ENCODE data around the gene SPRR2D. TPM values are rescaled to one million over a fixed set of nuclear protein-coding genes. Genes with fewer than 3 reads are reported as not detected.

The SPRR2D gene
- total and polyA plus RNA-seq, 2 of the 4 experiments (the other 2 are of a cell fraction) = not detected

- Histone ChIP-seq H3K27ac (ENCODE audit: insufficient read depth, low read length) (no peak overlapping the region), H4K20me1 (ENCODE audit: insufficient read depth, low read length) (no peaks in the 10 kb centered on the region), H2BK15ac (ENCODE audit: low read depth, low read length) (no peak overlapping the region), H3K4me1 (ENCODE audit: control insufficient read depth, insufficient read depth, low read length) (no peaks in the 10 kb centered on the region), H4K8ac (ENCODE audit: low read depth in 2 of 2, low read length in 2 of 2) (no peak overlapping the region), H3K9me1 (ENCODE audit: insufficient read depth, low read length) (no peaks in the 10 kb centered on the region), H4K5ac (ENCODE audit: low read depth, low read length) (no peak overlapping the region), H2AK9ac (replicated peaks; ENCODE audit: low read depth, low read length, poor library complexity) (no peak overlapping the region), H3K4me3 (ENCODE audit: insufficient read depth, low read depth, low read length) (no peak overlapping the region), H3K79me1 (ENCODE audit: low read depth in 1 of 2, low read length in 2 of 2) (no peaks in the 10 kb centered on the region), H3K56ac (ENCODE audit: extremely low read depth, insufficient read depth, low read length) (no peak overlapping the region), H2BK5ac (ENCODE audit: low read depth, low read length, poor library complexity, severe bottlenecking) (no peak overlapping the region), H4K91ac (ENCODE audit: insufficient read depth, low read depth, low read length) (no peak overlapping the region), H3K36me3 (ENCODE audit: control insufficient read depth, insufficient read depth, low read length) (no peaks in the 10 kb centered on the region), H3K27me3 (ENCODE audit: control insufficient read depth, insufficient read depth, low read length) (no peaks in the 10 kb centered on the region), H2AK5ac (ENCODE audit: low read depth, low read length) (no peak overlapping the region), H3K9ac (ENCODE audit: low read depth, low read length) (no peak overlapping the region), H2BK120ac (ENCODE audit: low read depth, low read length) (no peak overlapping the region), H3K9me3 (ENCODE audit: control insufficient read depth, insufficient read depth, low read length) (no peaks in the 10 kb centered on the region), H3K14ac (replicated peaks; ENCODE audit: low read depth, low read length) (no peak overlapping the region), H3K23ac (ENCODE audit: low read depth, low read length) (no peak overlapping the region), H3K4ac (ENCODE audit: low read depth, low read length) (no peak overlapping the region), H3K4me2 (ENCODE audit: low read depth, low read length) (no peak overlapping the region), H3K18ac (ENCODE audit: low read depth, low read length) (no peak overlapping the region), H2AFZ (replicated peaks; ENCODE audit: low read length, poor library complexity) (no peak overlapping the region), H2BK20ac (ENCODE audit: low read depth, low read length) (no peak overlapping the region)
- dilution Hi-C loops (cut with HindIII; ENCODE audit: low sequenced_read_pairs, unreplicated experiment) = no loop called here
- CTCF ChIA-PET = no interaction called here
- POLR2A ChIA-PET (ENCODE audit: unreplicated experiment) = no interaction called here
- DNase-seq (no peak), ATAC-seq (ENCODE audit: low read depth) (no peak)
- intact Hi-C loops (cut with micrococcal nuclease) = no loop called here
- no TSS peak for BruUV-seq (replicated peaks)
- TF ChIP-seq RFX5 (IDR thresholded peaks at IDR 0.05; ENCODE audit: low read depth, low read length) (no peak), RAD21 (IDR thresholded peaks at IDR 0.05; ENCODE audit: low read length) (no peak), ELK1 (IDR thresholded peaks at IDR 0.05; ENCODE audit: borderline replicate concordance, low read depth, low read length) (no peak), MAFK (IDR thresholded peaks at IDR 0.05; ENCODE audit: low read depth, low read length) (no peak), CEBPB (IDR thresholded peaks at IDR 0.05; ENCODE audit: low read depth, low read length) (no peak), CHD1 (IDR thresholded peaks at IDR 0.05; ENCODE audit: low read depth, low read length) (no peak), CTCF (conservative IDR thresholded peaks at IDR 0.05; ENCODE audit: low read depth, low read length) (no peak), BHLHE40 (IDR thresholded peaks at IDR 0.05; ENCODE audit: low read depth, low read length) (no peak), RCOR1 (IDR thresholded peaks at IDR 0.05; ENCODE audit: insufficient replicate concordance, low read length) (no peak), NFE2L2 (IDR thresholded peaks at IDR 0.05; ENCODE audit: low read depth, low read length) (no peak), FOS (IDR thresholded peaks at IDR 0.05; ENCODE audit: low read depth, low read length) (no peak), SMC3 (IDR thresholded peaks at IDR 0.05; ENCODE audit: low read depth, low read length) (no peak), POLR2A (IDR thresholded peaks at IDR 0.05; ENCODE audit: low read depth, low read length) (no peak), USF2 (IDR thresholded peaks at IDR 0.05; ENCODE audit: low read depth, low read length) (no peak), MXI1 (IDR thresholded peaks at IDR 0.05; ENCODE audit: borderline replicate concordance, low read depth, low read length) (no peak), MAZ (IDR thresholded peaks at IDR 0.05; ENCODE audit: borderline replicate concordance, low read depth, low read length) (no peak)
- WGBS, 2 experiments (ENCODE audit: extremely low coverage in 2 of 2, insufficient read length in 1 of 2) = no CpG with 5 or more reads among the region's 1 CpG
- in situ Hi-C loops (cut with MboI; ENCODE audit: low sequenced_read_pairs) = no loop called here
Measured at GRCh38 chr1:153035211-153035610, 5.7 kb downstream of the SPRR2D start.

All from IMR-90 (cell line).